ENCODE results near the gene UNK.

The UNK gene

DNA sequence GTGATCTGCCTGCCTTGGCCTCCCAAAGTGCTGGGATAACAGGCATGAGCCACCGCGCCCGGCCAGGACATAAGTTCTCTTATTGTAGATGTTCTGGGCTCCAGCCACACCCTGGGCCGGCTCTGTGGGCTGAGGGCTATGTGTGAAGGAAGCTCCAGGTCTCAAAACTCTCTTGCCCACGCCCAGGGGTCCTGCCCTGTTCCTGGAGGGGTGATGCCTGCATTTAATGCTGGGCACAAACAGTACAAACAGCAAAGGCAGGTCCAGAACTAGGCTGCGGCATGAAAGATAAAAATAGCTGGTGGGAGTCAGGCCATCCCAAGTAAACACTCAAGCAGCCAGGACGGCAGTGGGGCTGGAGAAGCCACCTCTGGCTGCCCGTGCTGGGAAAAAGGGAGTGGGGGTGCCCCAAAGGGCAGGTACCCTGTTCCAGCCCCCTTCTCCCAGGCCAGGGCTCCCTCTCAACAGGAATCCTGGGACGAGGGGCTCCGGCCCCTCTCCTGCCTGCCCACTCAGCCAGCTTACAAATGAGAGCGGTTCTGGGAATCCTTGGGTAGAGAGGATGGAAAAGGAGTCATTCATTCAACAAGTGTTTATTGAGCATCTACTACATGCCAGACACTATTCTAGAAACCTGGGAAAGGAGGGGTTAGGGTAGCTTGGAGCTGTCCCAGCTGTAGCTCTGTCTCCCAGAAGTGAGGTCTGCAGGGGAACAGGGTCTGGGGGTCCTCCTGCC is 89.1 kb downstream of the UNK start:
- DNase-seq (ENCODE audit: low read depth in 2 of 2) = no peak

DNA sequence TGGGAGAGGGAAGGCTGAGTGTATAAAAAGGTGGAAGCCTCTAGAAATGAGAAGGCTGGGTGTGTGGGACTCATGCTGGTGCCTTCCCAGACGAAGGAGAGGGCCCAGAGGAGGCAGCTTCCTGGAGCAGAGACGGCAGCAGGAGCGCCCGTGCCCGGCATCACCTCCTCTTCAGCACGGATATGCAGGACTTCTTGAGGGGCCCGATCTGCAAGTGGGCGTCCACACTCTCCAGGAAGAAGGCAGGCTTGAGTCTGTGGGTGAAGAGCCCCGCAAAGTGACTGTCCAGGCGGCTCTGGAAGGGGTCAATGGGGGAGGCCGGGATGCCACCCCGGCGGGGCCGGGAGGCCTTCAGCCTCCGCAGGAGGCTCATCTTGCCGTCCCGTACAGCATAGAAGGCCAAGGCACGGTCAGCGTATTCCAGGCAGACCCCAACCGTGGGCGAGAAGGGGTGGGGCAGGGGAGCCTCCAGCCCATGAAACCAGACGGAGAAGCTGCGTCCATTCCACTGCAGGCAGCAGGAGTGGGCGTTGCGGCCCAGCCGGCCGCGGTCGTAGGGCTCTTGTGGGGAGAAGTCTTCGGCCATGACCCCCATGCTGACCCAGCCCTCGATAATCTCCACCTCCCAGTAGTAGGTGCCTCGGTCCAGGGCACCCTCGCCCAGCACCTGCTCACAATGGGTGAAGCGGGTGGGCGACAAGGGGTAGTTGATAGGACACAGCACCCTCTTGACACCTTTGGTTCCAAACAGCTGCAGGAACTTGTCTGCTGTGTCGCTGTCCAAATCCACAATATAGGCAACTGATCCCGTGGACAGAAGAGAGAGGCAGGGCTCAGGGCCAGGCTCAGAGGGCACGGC is 89.9 kb downstream of the UNK start:
- DNase-seq (ENCODE audit: low read depth in 2 of 2) = no peak
